Endothelial cell of umbilical vein (primary cell): ENCODE results near the gene GCNT2.
"Not testable (repeated sequence)": the region's sequence is repeated elsewhere in the genome, so short reads cannot be mapped to it uniquely, and the experiment has no call there.

ENCODE experiments used
- EZH2 ChIP-seq: IDR thresholded peaks from 2 replicates; pipeline ENCODE4 v1.6.1; 2012; ENCODE audit warnings: borderline replicate concordance, low read depth, mild to moderate bottlenecking, moderate library complexity, low read length, inconsistent platforms; ENCODE audit not compliant: severe bottlenecking
- FOS ChIP-seq: IDR thresholded peaks from 2 replicates; pipeline ENCODE4 v1.6.1; 2011; ENCODE audit warnings: mild to moderate bottlenecking, low read length, moderate library complexity, borderline replicate concordance; ENCODE audit not compliant: insufficient read depth
- POLR2A ChIP-seq: IDR thresholded peaks from 2 replicates; pipeline ENCODE4 v1.6.1; 2012; ENCODE audit warnings: low read depth, mild to moderate bottlenecking, control low read depth, low read length
- POLR2AphosphoS5 ChIP-seq: IDR thresholded peaks from 2 replicates; pipeline ENCODE4 v1.6.1; 2012; ENCODE audit warnings: low read depth, mild to moderate bottlenecking, control low read depth, low read length, moderate library complexity; ENCODE audit not compliant: insufficient read depth
- TF ChIP-seq, protein P1 (sequence below), 2 donors: IDR thresholded peaks; 1 replicate in 1 of 2; 2 replicates in 1 of 2; pipeline ENCODE4 v1.5.1; 2011; ENCODE audit warnings: low read length in 2 of 2, mild to moderate bottlenecking in 2 of 2, moderate library complexity in 2 of 2, control low read depth in 1 of 2, inconsistent platforms in 1 of 2, low read depth in 1 of 2; ENCODE audit not compliant: insufficient read depth in 1 of 2; ENCODE audit errors: extremely low read depth in 1 of 2

DNA sequence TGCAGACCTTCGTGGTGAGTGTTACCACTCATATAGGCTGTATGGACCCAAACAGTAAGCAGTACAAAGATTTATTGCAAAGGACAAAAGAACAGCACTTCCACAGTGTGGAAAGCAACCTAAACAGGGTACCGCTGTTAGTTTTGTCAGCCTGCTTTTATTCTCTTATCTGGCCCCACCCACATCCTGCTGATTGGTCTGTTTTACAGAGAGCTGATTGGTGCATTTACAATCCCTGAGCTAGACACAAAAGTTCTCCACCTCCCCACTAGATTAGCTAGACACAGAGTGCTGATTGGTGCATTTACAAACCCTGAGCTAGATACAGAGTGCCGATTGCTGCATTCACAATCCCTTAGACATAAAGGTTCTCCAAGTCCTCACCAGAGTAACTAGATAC lies 95.1 kb downstream of the GCNT2 start:
- TF ChIP-seq POLR2A, POLR2AphosphoS5, EZH2, FOS: not testable (repeated sequence)
- TF ChIP-seq, protein P1, sequence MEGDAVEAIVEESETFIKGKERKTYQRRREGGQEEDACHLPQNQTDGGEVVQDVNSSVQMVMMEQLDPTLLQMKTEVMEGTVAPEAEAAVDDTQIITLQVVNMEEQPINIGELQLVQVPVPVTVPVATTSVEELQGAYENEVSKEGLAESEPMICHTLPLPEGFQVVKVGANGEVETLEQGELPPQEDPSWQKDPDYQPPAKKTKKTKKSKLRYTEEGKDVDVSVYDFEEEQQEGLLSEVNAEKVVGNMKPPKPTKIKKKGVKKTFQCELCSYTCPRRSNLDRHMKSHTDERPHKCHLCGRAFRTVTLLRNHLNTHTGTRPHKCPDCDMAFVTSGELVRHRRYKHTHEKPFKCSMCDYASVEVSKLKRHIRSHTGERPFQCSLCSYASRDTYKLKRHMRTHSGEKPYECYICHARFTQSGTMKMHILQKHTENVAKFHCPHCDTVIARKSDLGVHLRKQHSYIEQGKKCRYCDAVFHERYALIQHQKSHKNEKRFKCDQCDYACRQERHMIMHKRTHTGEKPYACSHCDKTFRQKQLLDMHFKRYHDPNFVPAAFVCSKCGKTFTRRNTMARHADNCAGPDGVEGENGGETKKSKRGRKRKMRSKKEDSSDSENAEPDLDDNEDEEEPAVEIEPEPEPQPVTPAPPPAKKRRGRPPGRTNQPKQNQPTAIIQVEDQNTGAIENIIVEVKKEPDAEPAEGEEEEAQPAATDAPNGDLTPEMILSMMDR (IDR thresholded peaks at IDR 0.05; ENCODE audit: extremely low read depth in 1 of 2, insufficient read depth in 1 of 2, low read depth in 1 of 2, low read length in 2 of 2), result not testable (repeated sequence)
